ENCODE results near the gene DGCR6.
"Not testable (repeated sequence)": the region's sequence is repeated elsewhere in the genome, so short reads cannot be mapped to it uniquely, and the experiment has no call there.

DGCR6 gene

GRCh38 chr22:18961201-18961600, 55.1 kb downstream of the DGCR6 start:
- H3K27ac ChIP-seq (ENCODE audit: insufficient read depth in 1 of 2, low read depth in 1 of 2, low read length in 2 of 2, poor library complexity in 1 of 2, severe bottlenecking in 2 of 2); DNase-seq; H3K4me3 ChIP-seq (ENCODE audit: control insufficient read depth in 1 of 7, extremely low read depth in 1 of 7, insufficient read depth in 4 of 7, low read depth in 2 of 7, low read length in 6 of 7); H3K36me3 ChIP-seq (ENCODE audit: control insufficient read depth in 4 of 4, insufficient read depth in 4 of 4, low read length in 3 of 4); H3K9me3 ChIP-seq (ENCODE audit: control extremely low read depth in 1 of 5, control insufficient read depth in 4 of 5, insufficient read depth in 2 of 5, low read depth in 1 of 5, low read length in 4 of 5); H3K4me1 ChIP-seq (ENCODE audit: control extremely low read depth in 1 of 4, control insufficient read depth in 4 of 4, insufficient read depth in 4 of 4, low read length in 3 of 4); CTCF ChIA-PET; H3K27me3 ChIP-seq (replicated peaks in 2 of 5; ENCODE audit: control insufficient read depth in 4 of 5, insufficient read depth in 5 of 5, low read length in 4 of 5); POLR2A ChIA-PET: not testable (repeated sequence)
- WGBS (ENCODE audit: insufficient coverage) = 100% methylated on average over 3 of the region's 7 CpGs

Measured in common myeloid progenitor, CD34-positive (primary cell).